Activated CD4-positive, CD25-positive, alpha-beta regulatory T cell treated with anti-CD3 and anti-CD28 coated beads, Interleukin-2, amount 50 U/mL, for 24 hours (primary cell): ENCODE results near the gene SLC35A3.
A peak's percentile ranks its signal among the peaks of the same experiment; 100 is the strongest.
"Not testable (repeated sequence)": the region's sequence is repeated elsewhere in the genome, so short reads cannot be mapped to it uniquely, and the experiment has no call there.

Source experiments
- ATAC-seq, 2 donors: fragments of 150-1000 bp; cut with Tn5 transposase; one replicate each; pipeline ENCODE4 v1.10.0; 2021; ENCODE audit warnings: mild to moderate bottlenecking in 1 of 2, moderate library complexity in 1 of 2

Gene SLC35A3

DNA sequence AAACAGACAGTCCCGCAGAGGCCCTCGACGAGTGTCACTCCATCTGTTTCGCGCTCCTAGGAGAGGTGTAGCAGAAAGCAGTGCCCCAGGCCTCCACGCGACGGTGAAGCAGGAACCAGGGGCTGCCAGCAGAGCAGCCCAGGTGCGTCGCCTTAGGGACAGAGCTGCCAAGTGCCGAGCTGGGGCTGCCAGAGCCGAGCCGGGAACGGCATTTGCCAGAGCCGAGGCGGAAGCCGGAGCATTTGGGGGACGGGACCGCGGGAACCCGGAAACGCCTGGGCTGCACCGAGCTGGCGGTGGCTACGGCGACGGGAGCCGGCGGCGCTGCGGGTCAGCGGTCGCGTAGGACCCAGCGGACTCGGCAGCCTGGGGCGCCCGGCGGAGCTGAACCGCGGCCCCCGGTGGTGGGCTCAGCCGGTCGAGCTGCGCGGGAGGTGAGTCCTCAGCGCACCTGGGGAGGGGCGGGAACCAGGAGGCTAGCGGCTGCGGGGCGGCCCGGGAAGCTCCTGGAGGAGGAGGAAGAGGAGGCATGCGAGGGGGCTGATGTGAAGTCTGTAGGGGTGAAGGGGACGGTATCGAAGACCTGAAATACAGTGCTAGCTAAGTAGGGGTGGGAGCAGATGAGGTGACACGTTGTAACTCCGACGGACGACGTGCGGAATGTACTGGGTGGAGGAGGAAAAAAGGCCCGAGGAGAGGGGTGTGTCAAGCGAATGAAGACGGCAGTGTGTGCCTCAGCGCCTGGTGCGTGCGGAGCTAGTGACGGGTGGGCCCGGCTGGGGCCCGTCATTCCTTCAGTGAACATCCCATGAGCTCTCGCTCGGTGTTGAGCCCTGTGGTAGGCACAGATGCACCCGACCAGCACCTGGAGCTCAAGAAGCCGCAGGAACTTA, at the start of gene SLC35A3:
Gene SLC35A3 (plus strand): TSS at position 268 of the 893 bp plus-strand sequence. CDS start 23,559 bp downstream, outside the sequence.
- ATAC-seq = peak; percentile 92

DNA sequence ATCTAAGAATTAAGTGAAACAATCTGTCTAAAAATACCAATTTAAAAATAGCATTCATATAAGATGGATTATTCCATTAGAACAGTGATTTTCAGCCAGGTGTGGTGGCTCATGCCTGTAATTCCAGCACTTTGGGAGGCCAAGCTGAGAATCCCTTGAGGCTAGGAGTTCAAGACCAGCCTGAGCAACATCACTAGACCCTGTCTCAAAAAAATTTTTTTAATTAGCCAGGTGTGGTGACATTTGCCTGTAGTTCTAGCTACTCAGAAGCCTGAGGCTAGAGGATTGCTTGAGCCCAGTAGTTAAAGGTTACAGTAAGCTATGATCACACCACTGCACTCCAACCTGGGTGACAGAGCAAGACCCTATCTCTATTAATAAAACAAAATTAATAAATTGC, 35.0 kb upstream of the SLC35A3 start:
- ATAC-seq = no peak

DNA sequence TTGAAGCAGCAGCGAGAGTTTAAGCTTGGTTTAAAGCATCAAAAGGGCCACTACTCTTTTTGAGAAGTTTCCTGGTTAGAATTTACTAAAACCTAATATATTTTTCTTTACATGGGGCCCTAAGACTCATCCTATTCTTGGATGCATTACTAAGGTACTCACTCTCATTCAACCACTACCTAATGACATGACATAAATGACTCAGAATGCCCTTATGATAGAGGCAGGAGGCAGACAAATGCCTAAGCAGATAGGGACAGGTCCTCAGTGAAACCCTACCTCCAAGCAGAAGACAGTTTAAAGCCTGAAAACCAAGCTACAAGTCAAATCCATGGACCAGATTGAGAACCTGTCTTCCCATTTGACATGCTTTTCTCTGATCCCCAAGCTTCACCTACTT, 34.3 kb upstream of the SLC35A3 start:
- ATAC-seq = peak in 1 of 2 donors; percentile 41

- no peak for ATAC-seq
These were observed 33.7 kb upstream of the SLC35A3 start for GRCh38 chr1:99936071-99936470.

DNA sequence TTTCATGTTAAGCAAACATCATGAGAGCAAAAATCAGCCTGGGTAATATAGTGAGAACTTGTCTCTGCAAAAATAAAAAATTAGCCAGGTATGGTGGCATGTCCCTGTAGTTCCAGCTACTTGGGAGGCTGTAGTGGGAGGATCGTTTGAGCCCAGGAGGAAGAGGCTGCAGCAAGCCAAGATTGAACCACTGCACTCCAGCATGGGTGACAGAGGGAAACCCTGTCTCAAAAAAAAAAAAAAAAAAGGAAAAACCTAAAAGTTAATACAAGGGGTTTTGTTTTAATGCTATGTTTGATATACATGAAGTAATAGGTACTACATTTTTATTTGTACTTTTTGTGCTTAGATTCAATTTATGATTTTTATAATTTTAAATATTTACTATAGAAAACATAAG, 27.1 kb upstream of the SLC35A3 start:
- no peak for ATAC-seq

DNA sequence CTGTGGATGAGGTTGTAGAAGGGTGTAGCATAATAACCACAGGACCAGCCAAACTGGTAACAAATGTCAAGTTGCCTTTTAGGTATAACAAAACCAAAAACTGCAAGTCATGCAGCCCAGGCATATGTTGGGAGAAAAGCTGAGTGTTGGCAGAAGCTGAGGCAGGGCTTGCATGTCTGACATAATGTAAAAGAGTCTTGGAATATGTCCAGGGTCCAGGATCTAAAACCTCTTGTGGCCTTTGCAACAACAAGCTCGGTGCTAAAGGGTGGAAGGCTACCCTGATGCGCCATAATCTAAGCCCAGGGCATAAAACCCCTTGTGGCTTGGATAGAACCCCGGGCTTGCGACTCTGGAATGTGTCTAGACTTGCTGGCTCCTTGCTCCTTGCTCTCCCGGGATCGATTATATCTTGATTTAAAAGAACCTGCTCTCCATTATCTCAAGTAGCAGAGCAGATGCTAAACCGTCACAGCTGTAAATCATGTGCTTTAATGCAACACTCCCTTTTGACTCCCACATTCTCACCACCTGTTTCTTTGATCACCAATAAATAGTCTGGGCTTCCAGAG, 26.5 kb upstream of the SLC35A3 start:
- no peak for ATAC-seq

DNA sequence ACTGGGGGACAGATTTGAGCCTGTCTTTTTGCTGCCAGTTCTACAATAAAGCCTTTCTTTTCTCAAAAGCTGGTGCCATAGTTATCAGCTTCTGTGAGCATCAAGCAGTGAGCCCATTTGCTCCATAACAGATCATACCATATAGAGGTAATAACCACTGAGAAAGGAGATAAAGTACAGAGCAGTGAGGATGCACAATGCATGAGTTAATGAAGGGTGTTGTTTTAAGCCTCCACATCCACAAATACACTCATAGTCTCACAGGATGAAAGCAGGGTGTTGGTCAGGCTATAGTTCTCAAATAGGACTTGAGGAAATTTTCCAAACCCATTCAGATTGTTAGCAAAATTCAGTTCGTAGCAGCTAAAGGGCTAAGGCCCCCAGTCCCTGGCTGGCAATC, 25.6 kb upstream of the SLC35A3 start:
- ATAC-seq = no peak

GRCh38 chr1:99945174-99945573, 24.6 kb upstream of the SLC35A3 start:
- no peak for ATAC-seq

DNA sequence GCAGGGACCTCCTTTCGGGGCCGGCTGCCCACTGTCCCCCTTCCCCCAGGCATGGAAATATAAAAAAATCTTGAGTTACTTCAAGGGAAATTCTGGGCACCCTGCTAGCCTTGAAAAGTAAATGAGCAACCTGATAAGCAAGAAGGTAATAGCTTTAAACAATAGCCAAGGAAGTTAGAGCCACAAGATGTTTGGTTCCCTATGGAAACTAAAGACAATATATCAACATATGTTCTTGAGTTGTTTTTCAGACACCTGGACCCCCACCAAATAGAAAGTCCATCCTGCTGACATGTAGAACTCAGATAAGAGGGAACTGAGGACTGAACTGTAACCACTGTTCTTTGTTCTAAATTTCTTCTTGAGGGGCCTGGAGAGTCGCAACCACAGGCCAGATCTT, 19.3 kb upstream of the SLC35A3 start:
- ATAC-seq = no peak

DNA sequence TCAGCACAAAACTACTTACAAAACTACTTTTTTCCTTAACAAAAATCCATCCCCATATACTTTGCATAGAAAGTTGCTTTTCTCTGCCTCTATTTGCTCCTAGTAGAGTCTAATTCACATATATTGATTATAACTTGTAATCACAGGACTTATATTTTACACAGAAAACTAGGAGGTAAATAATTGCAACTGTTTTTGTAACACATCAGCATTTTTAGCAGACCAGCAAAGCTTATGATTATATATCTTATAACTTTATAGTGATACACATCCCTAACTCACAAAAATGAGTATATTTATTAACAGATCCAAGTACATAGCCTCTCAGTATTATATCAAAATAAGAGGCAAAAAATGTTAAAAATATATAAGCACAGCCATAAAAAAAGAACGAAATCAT, 17.3 kb upstream of the SLC35A3 start:
- ATAC-seq = no peak

GRCh38 chr1:99955375-99955774, 14.4 kb upstream of the SLC35A3 start:
- no peak for ATAC-seq

GRCh38 chr1:99956755-99957154, 13.0 kb upstream of the SLC35A3 start:
- ATAC-seq = no peak

GRCh38 chr1:99957818-99958217, 12.0 kb upstream of the SLC35A3 start:
- ATAC-seq = no peak

DNA sequence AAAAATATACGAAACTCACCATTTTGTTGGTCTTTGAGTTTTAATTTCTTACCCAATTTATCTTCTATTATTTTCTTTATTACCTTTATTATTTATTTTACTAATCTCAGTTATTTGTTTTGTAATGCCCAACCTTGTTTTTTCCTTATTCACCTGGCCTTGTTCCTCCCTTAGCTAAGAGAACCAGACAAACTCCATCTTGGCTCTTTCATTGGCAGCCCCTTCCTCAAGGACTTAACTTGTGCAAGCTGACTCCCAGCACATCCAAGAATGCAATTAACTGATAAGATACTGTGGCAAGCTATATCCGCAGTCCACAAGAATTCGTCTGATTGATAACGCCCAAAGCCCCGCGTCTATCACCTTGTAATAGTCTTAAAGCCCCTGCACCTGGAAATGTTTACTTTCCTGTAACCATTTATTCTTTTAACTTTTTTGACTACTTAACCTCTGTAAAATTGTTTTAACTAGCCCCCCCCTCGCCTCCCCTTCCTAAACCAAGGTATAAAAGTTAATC, 10.5 kb upstream of the SLC35A3 start:
- not testable (repeated sequence) for ATAC-seq

- not testable (repeated sequence) for ATAC-seq
These were observed 9.5 kb upstream of the SLC35A3 start for GRCh38 chr1:99960260-99960659.

DNA sequence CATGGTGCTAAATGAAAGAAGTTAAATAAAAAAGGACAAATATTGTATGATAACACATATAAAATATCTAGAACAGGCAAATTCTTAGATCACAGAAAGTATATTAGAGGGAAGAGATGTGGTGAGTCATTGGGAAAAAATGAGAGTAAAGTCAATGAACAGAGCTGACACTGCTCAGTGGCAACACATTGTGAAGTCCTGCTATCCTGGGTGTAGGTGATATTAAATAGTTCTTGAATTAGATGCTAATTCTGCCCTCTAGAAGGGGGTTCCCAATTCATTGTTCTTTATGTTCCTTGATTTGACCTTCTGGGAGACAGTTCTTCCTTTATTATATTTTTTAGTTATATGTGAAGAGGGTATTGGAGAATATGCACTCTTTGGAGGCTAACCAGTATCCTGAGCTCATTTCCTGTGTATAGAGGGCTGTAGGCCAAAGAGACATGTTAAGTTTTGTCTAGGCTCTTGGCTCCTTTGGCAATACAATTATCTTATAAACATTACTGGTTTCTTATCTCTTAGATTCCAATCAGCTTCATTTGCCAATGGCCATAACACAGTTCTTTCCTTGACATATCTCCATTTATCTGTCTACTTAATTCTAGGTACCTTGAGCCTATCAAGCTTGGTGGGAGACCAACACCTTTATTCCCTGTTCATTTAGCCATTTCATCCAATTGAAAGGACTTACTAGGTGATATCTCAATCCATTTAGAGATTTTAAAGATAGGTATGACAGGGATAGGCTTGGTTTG, 6.6 kb upstream of the SLC35A3 start:
- no peak for ATAC-seq

DNA sequence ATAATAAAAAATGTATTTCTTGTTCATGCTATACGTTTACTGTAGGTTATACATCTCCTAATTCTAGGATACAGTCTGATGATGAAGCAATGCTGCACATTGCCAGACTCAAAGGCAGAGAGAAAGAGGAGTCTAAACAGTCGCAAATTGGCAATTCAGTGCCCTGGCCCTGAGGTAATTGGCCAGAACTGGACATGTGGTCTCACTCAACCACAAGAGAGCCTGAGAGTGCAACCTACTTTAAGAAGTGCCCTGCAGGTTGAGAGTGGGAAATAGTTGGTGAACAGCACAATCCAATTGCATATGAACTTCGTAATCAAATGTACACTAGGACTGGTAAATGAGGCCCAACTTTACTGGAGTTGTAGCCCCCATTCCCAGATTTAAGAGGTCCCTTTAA, 5.0 kb upstream of the SLC35A3 start:
- ATAC-seq = no peak

GRCh38 chr1:99965646-99966375, 4.0 kb upstream of the SLC35A3 start:
- ATAC-seq = no peak

DNA sequence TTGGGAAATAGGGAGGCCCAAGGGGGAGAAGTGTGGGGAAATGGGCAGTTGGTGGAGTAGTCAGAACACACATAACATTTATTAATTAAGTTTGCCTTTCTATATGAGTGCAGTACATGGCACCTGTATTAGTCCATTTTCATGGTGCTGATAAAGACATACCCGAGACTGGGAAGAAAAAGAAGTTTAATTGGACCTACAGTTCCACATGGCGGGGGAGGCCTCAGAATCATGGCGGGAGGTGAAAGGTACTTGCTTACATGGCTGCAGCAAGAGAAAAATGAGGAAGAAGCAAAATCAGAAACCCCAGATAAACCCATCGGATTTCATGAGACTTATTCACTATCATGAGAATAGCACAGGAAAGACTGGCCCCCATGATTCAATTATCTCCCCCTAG, 1.6 kb upstream of the SLC35A3 start:
- ATAC-seq = no peak

GRCh38 chr1:99969260-99969728, 502 bp upstream of the SLC35A3 start:
- ATAC-seq = no peak

DNA sequence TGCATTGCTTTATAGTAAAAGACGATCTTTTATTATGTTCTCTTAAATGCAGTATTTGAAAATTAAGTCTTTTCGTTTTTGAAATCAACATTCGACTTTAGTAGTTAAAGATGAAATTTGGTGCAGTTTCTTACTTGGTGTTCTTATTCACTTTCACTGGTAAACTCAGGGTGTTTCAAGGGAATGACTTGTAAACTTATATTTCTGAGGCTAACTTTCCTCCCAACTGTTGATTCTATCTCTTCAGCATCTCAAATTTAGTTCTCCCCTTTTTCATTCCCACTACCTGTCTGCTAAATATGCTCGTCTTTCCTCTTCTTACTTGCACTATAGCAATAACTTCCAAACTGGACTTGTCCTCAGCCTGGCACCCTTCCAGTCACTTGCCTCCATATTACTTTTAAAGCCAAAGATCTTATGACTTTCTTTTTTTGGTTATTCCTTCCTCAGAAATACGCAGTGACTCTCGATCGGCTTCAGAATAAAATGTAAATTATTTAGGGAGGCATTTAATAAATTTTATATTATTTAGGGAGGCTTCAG, 988 bp downstream of the SLC35A3 start:
- ATAC-seq = no peak

GRCh38 chr1:99972066-99972465, 2.3 kb downstream of the SLC35A3 start:
- not testable (repeated sequence) for ATAC-seq
